Endothelial cell of umbilical vein (primary cell): Measurements from ENCODE around the gene TBC1D7.

Experiments used
- CTCF ChIP-seq, 2 donors: IDR thresholded peaks; 1 replicate in 1 of 2; 2 replicates in 1 of 2; pipeline ENCODE4 v1.5.1; 2011; ENCODE audit warnings: low read length in 2 of 2, mild to moderate bottlenecking in 2 of 2, moderate library complexity in 2 of 2, control low read depth in 1 of 2, inconsistent platforms in 1 of 2, low read depth in 1 of 2; ENCODE audit not compliant: insufficient read depth in 1 of 2; ENCODE audit errors: extremely low read depth in 1 of 2
- EZH2 ChIP-seq: IDR thresholded peaks from 2 replicates; pipeline ENCODE4 v1.6.1; 2012; ENCODE audit warnings: borderline replicate concordance, low read depth, mild to moderate bottlenecking, moderate library complexity, low read length, inconsistent platforms; ENCODE audit not compliant: severe bottlenecking
- GATA2 ChIP-seq: IDR thresholded peaks from 2 replicates; pipeline ENCODE4 v1.7.0; 2011; ENCODE audit warnings: low read depth, mild to moderate bottlenecking, moderate library complexity, mixed read lengths, low read length; ENCODE audit not compliant: insufficient read length, insufficient read depth
- MAX ChIP-seq: IDR thresholded peaks from 2 replicates; pipeline ENCODE4 v1.6.1; 2011; ENCODE audit not compliant: insufficient read depth, insufficient read length
- POLR2A ChIP-seq: IDR thresholded peaks from 2 replicates; pipeline ENCODE4 v1.6.1; 2012; ENCODE audit warnings: low read depth, mild to moderate bottlenecking, control low read depth, low read length
- POLR2AphosphoS5 ChIP-seq: IDR thresholded peaks from 2 replicates; pipeline ENCODE4 v1.6.1; 2012; ENCODE audit warnings: low read depth, mild to moderate bottlenecking, control low read depth, low read length, moderate library complexity; ENCODE audit not compliant: insufficient read depth

GRCh38 chr6:13311155-13311554 lies 17.2 kb downstream of the TBC1D7 start:
- TF ChIP-seq CTCF (IDR thresholded peaks at IDR 0.05; ENCODE audit: extremely low read depth in 1 of 2, insufficient read depth in 1 of 2, low read depth in 1 of 2, low read length in 2 of 2) (no peak), POLR2A (no peak), POLR2AphosphoS5 (no peak), MAX (no peak), EZH2 (no peak), GATA2 (no peak)
